ENCODE results near the gene XCR1.
"Not testable (repeated sequence)": the region's sequence is repeated elsewhere in the genome, so short reads cannot be mapped to it uniquely, and the experiment has no call there.

The XCR1 gene

DNA sequence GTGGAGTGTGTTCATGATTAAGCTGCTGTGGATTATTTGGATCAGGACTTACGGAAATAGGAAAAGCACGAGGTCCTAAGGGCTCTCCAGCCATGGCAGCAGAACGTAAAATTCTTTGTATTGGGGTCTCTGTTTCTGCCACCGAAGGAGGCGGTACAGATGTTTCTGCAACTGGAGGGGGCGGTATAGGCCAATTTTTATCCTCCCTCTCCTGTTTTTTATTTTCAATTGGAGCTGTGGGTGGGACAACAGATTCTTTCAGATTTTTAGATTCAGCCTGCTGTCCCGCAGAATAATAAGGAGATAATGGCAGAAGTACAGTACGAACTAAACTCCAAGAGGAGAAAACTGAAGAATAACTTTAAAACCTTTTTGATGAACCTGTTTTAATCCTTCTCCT, 26.0 kb upstream of the XCR1 start:
- DNase-seq; H3K27me3 ChIP-seq; intact Hi-C loops (cut with DNase I; ENCODE audit: low total_unique reads); H3K4me3 ChIP-seq; H3K27ac ChIP-seq; H3K4me1 ChIP-seq; H3K36me3 ChIP-seq; H3K9me3 ChIP-seq: not testable (repeated sequence)
- TF ChIP-seq, protein P1, sequence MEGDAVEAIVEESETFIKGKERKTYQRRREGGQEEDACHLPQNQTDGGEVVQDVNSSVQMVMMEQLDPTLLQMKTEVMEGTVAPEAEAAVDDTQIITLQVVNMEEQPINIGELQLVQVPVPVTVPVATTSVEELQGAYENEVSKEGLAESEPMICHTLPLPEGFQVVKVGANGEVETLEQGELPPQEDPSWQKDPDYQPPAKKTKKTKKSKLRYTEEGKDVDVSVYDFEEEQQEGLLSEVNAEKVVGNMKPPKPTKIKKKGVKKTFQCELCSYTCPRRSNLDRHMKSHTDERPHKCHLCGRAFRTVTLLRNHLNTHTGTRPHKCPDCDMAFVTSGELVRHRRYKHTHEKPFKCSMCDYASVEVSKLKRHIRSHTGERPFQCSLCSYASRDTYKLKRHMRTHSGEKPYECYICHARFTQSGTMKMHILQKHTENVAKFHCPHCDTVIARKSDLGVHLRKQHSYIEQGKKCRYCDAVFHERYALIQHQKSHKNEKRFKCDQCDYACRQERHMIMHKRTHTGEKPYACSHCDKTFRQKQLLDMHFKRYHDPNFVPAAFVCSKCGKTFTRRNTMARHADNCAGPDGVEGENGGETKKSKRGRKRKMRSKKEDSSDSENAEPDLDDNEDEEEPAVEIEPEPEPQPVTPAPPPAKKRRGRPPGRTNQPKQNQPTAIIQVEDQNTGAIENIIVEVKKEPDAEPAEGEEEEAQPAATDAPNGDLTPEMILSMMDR (IDR thresholded peaks at IDR 0.05) = peak; percentile 15 to 35

DNA sequence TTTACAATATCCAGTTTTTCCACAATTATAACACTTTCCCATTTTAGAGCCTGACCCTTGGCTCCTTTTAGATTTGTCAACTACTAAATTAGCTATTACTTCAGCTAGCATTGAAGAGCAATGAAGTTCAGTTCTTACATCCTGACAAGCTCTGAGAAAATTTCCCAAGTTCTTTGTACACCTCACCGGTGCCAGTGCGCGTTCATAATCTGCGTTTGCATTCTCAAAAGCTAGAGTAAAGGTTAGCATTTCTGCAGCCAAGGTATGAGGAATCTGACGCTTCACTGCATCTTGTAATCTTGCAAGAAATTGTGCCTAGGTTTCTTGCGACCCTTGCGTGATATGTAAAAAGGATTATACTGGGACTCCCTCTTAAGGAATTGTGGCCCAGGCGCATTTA, 25.2 kb upstream of the XCR1 start:
- DNase-seq = no peak
- Histone ChIP-seq H3K27ac (no peak overlapping the region), H3K27me3 (no peaks in the 10 kb centered on the region), H3K36me3 (no peaks in the 10 kb centered on the region), H3K9me3 (no peaks in the 10 kb centered on the region), H3K4me1 (no peaks in the 10 kb centered on the region), H3K4me3 (no peak overlapping the region)
- intact Hi-C loops (cut with DNase I; ENCODE audit: low total_unique reads) = no loop called here
- TF ChIP-seq, protein P1 (IDR thresholded peaks at IDR 0.05) = no peak

DNA sequence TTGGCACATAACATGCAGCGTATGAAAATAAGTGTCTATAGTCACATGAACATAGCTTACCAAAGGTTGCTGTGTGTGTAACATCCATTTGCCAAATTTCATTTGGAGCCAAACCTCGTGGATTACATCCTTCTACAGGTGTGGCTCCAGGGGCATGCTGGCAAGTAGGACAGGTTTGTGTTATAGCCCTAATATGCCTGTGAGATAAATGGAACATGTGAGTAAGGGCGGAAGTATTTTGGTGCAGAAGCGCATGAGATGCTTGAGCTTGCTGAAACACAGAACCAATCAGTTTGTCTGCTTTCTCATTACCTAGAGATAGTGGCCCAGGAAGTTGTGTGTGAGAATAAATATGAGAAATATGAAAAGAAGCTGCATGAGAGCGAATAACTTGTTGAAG, 21.8 kb upstream of the XCR1 start:
- no peaks in the 10 kb centered on the region for H3K4me1 ChIP-seq
- intact Hi-C loops (cut with DNase I; ENCODE audit: low total_unique reads) = no loop called here
- H3K27ac ChIP-seq = no peak overlapping the region
- TF ChIP-seq, protein P1 (IDR thresholded peaks at IDR 0.05) = no peak
- no peaks in the 10 kb centered on the region for H3K36me3 ChIP-seq
- DNase-seq = no peak
- no peaks in the 10 kb centered on the region for H3K9me3 ChIP-seq
- H3K27me3 ChIP-seq = no peaks in the 10 kb centered on the region
- H3K4me3 ChIP-seq = no peak overlapping the region

DNA sequence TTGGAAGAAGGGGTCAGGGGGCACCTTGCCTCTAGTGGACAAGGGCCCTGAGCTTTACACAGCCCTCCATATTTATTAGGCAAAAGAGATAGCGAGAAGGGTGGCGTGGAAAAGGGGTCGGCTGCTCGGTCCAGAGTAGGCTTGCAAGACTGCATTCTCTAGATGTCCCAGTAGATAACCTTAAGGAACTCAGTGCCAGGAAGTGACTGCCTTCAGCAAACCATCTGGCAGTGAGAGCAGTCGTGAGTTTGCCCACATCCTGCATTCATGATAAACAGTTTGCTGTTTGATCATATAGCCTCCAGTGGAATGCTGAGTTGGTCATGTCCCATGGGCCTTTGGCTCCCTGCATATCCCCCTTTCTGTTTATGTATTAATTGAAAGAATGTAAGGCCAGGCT, 18.9 kb upstream of the XCR1 start:
- H3K4me3 ChIP-seq; DNase-seq; H3K27me3 ChIP-seq; H3K36me3 ChIP-seq; H3K9me3 ChIP-seq; intact Hi-C loops (cut with DNase I; ENCODE audit: low total_unique reads); H3K4me1 ChIP-seq; H3K27ac ChIP-seq: not testable (repeated sequence)

DNA sequence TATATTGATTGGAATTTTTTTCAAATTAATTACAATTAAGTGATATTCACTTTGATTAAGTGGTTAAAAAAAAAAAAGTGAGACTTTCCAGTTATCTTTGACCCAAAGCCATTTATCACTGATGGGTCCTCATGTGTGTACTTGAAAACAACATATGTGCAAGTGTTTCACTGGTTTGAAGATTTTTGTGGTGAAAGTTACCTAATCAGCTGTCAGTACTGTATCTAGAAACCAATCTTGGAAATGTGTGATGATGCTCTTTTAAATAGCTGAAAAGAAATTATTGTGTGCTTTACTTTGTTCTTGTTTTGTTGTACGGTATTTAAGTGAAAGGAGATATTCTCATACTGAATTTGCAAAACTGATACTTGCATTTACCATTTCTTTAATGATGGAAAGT, 11.6 kb upstream of the XCR1 start:
- TF ChIP-seq, protein P1 (IDR thresholded peaks at IDR 0.05) = no peak
- Histone ChIP-seq H3K9me3 (no peaks in the 10 kb centered on the region), H3K4me3 (no peak overlapping the region), H3K27me3 (no peaks in the 10 kb centered on the region), H3K27ac (no peak overlapping the region), H3K36me3 (no peaks in the 10 kb centered on the region), H3K4me1 (no peaks in the 10 kb centered on the region)
- DNase-seq = no peak
- intact Hi-C loops (cut with DNase I; ENCODE audit: low total_unique reads) = no loop called here

DNA sequence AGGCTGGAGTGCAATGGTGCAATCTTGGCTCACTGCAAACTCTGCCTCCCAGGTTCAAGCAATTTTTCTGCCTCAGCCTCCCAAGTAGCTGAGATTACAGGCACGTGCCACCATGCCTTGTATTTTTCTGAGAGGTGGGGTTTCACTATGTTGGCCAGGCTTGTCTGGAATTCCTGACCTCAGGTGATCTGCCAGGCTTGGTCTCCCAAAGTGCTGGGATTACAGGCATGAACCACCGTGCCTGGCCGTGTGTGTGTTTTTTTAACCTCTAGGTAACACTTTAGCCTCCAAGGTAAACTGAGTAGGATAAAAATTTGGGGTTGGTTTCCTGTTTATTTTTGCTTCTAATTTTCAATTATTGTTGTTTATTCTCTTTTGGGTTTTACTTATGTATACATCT, 10.8 kb upstream of the XCR1 start:
- H3K4me1 ChIP-seq; intact Hi-C loops (cut with DNase I; ENCODE audit: low total_unique reads); H3K27me3 ChIP-seq; H3K4me3 ChIP-seq; H3K27ac ChIP-seq; H3K9me3 ChIP-seq; DNase-seq; H3K36me3 ChIP-seq: not testable (repeated sequence)

DNA sequence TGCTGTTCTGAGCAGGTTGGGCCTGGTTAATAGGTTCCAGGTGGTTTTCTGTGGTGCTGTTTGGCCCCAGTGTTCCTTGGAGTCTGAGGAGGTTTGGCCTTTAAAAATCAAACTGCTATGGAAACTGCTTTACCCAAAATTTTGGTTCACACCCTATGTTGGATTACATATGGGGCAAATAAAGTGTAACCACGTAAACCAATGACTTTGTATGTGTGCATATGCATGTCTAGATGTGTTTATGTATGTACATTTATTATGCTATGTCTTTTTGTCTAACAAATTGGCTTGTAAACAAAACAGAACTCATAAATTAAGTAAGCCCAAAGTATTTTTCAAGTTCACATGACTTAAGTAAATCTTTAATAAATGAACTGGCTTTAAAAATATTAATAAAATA, 8.9 kb upstream of the XCR1 start:
- no peaks in the 10 kb centered on the region for H3K9me3 ChIP-seq
- H3K27me3 ChIP-seq = no peaks in the 10 kb centered on the region
- TF ChIP-seq, protein P1 (IDR thresholded peaks at IDR 0.05) = no peak
- H3K27ac ChIP-seq = no peak overlapping the region
- H3K4me1 ChIP-seq = no peaks in the 10 kb centered on the region
- no peaks in the 10 kb centered on the region for H3K36me3 ChIP-seq
- intact Hi-C loops (cut with DNase I; ENCODE audit: low total_unique reads) = no loop called here
- DNase-seq = no peak
- no peak overlapping the region for H3K4me3 ChIP-seq
